Caki2 (cell line): Measurements from ENCODE around the gene ITGB6. TPM values are rescaled to one million over a fixed set of nuclear protein-coding genes. Genes with fewer than 3 reads are reported as not detected.

Experiments
- DNase-seq: peaks from one replicate; pipeline ENCODE4 v3.0.0-alpha.2; 2015; ENCODE audit warnings: low read depth
- in situ Hi-C: cut with HindIII; loops from 2 replicates; pipeline ENCODE4 v1.10.0; 2016; ENCODE audit warnings: low sequenced_read_pairs, low pct_unique_long_range_greater_than_20kb, mixed read lengths
- total RNA-seq: library from RNA; depleted of rRNA; stranded (reverse); fragments of >200 nt; shearing (Covaris generic); gene quantifications from 2 replicates; pipeline ENCODE4 v1.2.3, GENCODE V29; 2014; ENCODE audit warnings: low replicate concordance

ITGB6 gene
- total RNA-seq, 1 experiment from 2014 or later: 41.1 TPM

GRCh38 chr2:160076241-160076640, 123.8 kb downstream of the ITGB6 start:
- in situ Hi-C loops: no loop called here
- peak; percentile 59 for DNase-seq

GRCh38 chr2:160075171-160075570, 124.9 kb downstream of the ITGB6 start:
- DNase-seq: peak; percentile 77

GRCh38 chr2:160073284-160073888, 126.7 kb downstream of the ITGB6 start:
- DNase-seq: no peak
- in situ Hi-C loops: no loop called here

More at GRCh38 chr2:160075171-160075570, 124.9 kb downstream of the ITGB6 start:
- in situ Hi-C loops: no loop called here

GRCh38 chr2:160068906-160069305, 131.2 kb downstream of the ITGB6 start:
- no peak for DNase-seq
- in situ Hi-C loops: no loop called here

GRCh38 chr2:160064916-160065315, 135.2 kb downstream of the ITGB6 start:
- no peak for DNase-seq
- in situ Hi-C loops: no loop called here

GRCh38 chr2:160063879-160064612, 136.0 kb downstream of the ITGB6 start:
- in situ Hi-C loops: no loop called here
- DNase-seq: no peak

GRCh38 chr2:160063271-160063670, 136.8 kb downstream of the ITGB6 start:
- DNase-seq: no peak
- in situ Hi-C loops: no loop called here

GRCh38 chr2:160062292-160063005, 137.6 kb downstream of the ITGB6 start, which contains the start of gene PLA2R1:
TSS of gene PLA2R1 (minus strand) at chr2:160062615. CDS start at chr2:160062403, 212 bp downstream.
- in situ Hi-C loops: no loop called here
- peak; percentile 19 for DNase-seq

- in situ Hi-C loops: no loop called here
- no peak for DNase-seq
Observed at GRCh38 chr2:160061944-160062291, 138.2 kb downstream of the ITGB6 start.

DNA sequence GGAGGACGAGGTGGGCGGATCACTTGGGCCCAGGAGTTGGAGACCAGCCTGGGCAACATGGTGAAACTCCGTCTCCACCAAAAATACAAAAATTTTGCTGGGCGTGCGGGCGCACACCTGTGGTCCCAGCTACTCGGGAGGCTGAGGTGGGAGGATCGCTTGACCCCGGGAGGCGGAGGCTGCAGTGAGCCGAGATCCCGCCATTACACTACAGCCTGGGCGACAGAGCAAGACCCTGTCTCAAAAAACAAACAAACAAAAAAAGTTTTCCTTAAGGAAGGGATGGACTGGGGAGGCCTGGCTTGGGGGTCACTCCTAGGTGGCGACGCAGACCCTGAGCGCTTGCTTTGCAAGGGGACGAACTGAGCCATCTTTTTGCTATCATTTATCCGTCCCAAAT, 138.5 kb downstream of the ITGB6 start:
- no peak for DNase-seq
- in situ Hi-C loops: no loop called here

GRCh38 chr2:160060297-160060696, 139.8 kb downstream of the ITGB6 start:
- in situ Hi-C loops: no loop called here
- DNase-seq: no peak

DNA sequence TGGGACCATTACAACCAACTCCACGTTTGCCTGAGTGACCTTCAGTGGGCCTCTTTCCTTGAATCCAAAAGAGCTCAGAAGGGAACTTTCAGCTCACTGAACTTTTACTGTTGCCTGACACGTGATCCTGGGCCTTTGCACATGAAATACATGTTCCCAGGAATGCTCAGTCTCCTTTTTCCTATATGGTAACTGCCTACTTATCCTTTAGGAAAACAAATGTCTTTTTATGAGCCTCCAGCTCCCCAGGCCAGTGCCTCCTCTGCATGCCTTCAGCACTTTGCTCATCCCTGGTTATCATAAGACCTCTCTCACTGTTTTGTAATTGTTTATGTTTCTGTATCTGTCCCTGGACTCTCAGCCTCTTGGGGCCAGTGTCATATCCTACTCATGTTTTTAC, 142.7 kb downstream of the ITGB6 start:
- in situ Hi-C loops: no loop called here
- DNase-seq: no peak

DNA sequence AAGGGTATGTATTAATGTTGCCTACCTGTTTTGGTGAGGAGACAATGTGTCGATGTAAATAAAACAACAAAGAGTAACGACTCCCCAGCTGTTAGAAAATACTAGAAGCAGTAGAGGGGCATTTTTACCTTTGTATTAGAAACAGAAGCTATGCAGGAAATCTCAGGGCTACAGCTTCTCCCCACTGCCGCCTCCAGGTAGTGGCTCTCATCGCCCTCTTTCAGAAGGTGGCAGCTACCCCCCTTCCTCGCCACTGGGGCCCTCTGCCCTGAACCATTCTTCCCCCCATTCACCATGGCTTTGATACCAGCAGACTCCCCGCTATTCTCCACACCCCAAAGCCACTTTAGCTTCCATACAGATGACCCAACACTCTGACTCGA, 144.4 kb downstream of the ITGB6 start:
- no peak for DNase-seq
- in situ Hi-C loops: no loop called here

DNA sequence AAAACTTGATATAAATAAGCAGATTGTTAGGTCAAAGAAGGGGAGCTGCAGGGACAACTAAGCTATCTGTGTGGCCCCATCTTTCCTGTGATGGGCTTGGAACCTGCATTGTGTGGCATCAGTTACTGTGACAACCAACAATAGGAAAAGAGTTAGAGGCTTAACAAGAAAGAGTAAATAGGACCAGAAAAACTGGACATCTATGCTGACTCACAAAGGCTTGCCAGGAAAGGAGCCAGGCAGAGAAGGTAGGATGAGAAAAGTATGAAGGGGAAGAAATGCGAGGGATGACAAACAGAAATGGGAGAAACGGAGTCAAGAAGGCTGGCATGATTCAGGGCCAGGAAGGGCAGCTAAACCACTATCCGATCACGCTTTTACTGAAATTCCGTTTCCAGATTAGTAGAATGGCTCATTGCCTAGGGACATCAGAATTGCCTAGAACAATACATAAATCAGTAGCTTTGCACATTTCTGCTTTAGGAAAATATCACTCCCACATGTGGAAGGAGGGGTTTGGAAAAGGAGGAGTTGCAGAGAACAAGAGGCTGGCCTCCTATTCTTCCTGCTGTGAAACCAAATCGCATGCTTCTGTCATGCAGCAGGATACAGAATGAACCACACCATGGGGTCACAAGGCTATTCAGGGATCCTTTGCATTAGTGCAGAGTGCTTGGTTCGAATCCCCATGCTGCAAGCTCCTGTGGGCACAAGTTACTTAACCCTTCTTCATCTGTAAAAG, 144.9 kb downstream of the ITGB6 start:
- in situ Hi-C loops: no loop called here
- DNase-seq: no peak

GRCh38 chr2:160053946-160054345, 146.1 kb downstream of the ITGB6 start:
- DNase-seq: no peak
- in situ Hi-C loops: no loop called here

DNA sequence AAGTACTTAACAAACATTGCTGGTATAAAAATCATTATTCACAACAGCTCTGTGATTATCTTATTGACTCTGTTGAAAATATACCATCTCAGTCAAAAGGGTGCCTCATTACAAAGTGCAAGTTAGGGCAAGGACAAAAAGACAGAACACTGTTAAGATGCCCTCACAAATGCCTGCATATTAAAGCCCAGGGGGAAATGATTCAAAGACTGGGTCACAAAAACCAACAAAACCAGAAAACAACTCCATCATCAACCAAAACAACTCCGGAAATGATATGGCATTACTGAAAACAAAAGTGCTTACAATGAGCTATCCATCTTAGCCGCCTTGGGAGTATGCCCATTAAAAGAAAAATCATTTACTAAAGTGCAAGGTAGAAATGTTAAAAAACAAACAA, 147.5 kb downstream of the ITGB6 start:
- in situ Hi-C loops: no loop called here
- DNase-seq: no peak

GRCh38 chr2:160051371-160051800, 148.7 kb downstream of the ITGB6 start:
- in situ Hi-C loops: no loop called here
- DNase-seq: no peak

DNA sequence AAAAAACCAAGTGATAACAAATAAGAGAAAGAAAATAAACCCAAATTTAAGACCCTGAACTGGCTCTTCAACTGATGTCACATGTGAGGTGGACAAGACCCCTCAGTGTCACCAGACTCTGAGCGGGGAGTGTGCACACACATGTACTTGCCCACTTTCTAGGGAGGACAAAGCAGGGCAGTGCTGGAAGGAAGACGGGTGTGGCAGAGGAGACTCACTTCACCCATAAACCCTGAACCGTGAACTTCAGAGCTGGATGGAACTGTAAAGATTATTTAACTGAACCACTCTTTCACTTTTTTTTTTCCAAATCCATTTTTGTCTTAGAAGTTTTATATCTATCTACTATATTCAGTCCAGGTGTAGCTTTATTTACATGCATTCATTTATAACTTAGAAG, 149.9 kb downstream of the ITGB6 start:
- in situ Hi-C loops: no loop called here
- no peak for DNase-seq
